ENCODE data around the gene ATXN1.

Gene ATXN1

DNA sequence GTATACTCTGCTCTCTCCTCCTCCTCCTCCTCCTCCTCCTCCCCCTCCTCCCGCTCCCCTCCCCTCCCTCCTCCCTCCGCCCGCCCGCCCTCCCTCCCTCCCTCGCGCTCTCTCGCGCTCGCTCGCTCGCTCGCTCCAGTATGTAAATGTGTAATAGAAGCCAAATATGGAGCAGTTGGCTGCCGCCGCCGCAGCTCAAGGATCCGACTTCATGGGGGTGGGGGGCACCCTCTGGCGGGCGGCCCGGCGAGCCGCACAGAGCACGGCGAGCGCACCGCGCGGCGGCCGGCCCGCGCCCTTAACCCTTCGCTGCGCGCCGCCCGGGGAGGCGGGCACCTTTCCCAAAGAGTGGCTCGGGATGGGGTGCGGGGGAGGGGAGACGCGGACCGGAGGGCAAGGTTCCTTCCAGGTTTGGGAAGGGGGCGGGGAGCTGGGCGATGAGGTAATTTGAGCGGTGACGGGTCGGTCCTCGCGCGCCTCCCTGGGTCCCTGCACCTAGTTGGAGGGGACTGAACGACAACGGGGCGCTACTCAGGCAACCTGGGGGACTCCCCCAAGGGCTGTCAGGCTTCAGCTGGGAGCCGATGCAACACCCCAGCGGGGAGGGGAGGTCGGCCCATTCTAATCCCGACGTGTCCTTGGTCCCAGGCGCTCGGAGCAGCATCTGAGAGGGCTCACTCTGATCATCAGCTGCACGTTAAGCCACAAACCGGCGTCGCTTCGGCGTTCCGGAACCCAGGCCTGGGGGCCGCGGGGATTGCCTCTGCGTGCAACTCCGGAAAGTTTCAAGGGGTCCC is 409 bp upstream of the ATXN1 start (continued):
- TF ChIP-seq, protein P1, sequence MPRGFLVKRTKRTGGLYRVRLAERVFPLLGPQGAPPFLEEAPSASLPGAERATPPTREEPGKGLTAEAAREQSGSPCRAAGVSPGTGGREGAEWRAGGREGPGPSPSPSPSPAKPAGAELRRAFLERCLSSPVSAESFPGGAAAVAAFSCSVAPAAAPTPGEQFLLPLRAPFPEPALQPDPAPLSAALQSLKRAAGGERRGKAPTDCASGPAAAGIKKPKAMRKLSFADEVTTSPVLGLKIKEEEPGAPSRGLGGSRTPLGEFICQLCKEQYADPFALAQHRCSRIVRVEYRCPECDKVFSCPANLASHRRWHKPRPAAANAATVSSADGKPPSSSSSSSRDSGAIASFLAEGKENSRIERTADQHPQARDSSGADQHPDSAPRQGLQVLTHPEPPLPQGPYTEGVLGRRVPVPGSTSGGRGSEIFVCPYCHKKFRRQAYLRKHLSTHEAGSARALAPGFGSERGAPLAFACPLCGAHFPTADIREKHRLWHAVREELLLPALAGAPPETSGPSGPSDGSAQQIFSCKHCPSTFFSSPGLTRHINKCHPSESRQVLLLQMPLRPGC (tag by site-specific recombination; IDR thresholded peaks at IDR 0.05) = peak; percentile 73; the same call in 1 of the 2 replicates
- no peak for TF ChIP-seq ZNF830 (tag by site-specific recombination; IDR thresholded peaks at IDR 0.05; ENCODE audit: low read depth)
- peak; percentile 55 for TF ChIP-seq SP7 (tag by site-specific recombination; IDR thresholded peaks at IDR 0.05)
- no peak for TF ChIP-seq ZNF571 (tag by site-specific recombination; IDR thresholded peaks at IDR 0.05)
- TF ChIP-seq SP3 (tag by site-specific recombination; IDR thresholded peaks at IDR 0.05) = peak; percentile 24; the same call in 1 of the 2 replicates
- TF ChIP-seq ZNF133 (tag by site-specific recombination; IDR thresholded peaks at IDR 0.05) = no peak
- TF ChIP-seq, protein P2, sequence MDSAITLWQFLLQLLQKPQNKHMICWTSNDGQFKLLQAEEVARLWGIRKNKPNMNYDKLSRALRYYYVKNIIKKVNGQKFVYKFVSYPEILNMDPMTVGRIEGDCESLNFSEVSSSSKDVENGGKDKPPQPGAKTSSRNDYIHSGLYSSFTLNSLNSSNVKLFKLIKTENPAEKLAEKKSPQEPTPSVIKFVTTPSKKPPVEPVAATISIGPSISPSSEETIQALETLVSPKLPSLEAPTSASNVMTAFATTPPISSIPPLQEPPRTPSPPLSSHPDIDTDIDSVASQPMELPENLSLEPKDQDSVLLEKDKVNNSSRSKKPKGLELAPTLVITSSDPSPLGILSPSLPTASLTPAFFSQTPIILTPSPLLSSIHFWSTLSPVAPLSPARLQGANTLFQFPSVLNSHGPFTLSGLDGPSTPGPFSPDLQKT (IDR thresholded peaks at IDR 0.05; ENCODE audit: borderline replicate concordance, low read depth, low read length) = no peak
- no peak for TF ChIP-seq ZNF174 (tag by site-specific recombination; IDR thresholded peaks at IDR 0.05)
- peak; percentile 90 for TF ChIP-seq KLF9 (tag by site-specific recombination; IDR thresholded peaks at IDR 0.05; ENCODE audit: low read depth)
- no peak for TF ChIP-seq ZNF302 (tag by site-specific recombination; IDR thresholded peaks at IDR 0.05; ENCODE audit: low read depth)
- TF ChIP-seq EGR2 (tag by site-specific recombination; IDR thresholded peaks at IDR 0.05; ENCODE audit: low read depth) = no peak
- TF ChIP-seq ZNF585B (tag by site-specific recombination; IDR thresholded peaks at IDR 0.05) = no peak
- TF ChIP-seq ZBTB21 (tag by site-specific recombination; IDR thresholded peaks at IDR 0.05) = 0 out of 2 replicates have a peak, but pooled peaks have one; percentile 37
- no peak for TF ChIP-seq ZNF366 (tag by site-specific recombination; conservative IDR thresholded peaks at IDR 0.05)
- TF ChIP-seq ZNF214 (tag by site-specific recombination; IDR thresholded peaks at IDR 0.05; ENCODE audit: borderline replicate concordance) = no peak
- TF ChIP-seq ZNF324 (tag by site-specific recombination; IDR thresholded peaks at IDR 0.05) = peak; percentile 49; the same call in 1 of the 2 replicates
- no peak for TF ChIP-seq MEIS1 (CRISPR knock-in tag; IDR thresholded peaks at IDR 0.05; ENCODE audit: borderline replicate concordance)
- TF ChIP-seq ZNF433 (tag by site-specific recombination; IDR thresholded peaks at IDR 0.05; ENCODE audit: low read depth) = no peak
- TF ChIP-seq ZNF777 (tag by site-specific recombination; IDR thresholded peaks at IDR 0.05; ENCODE audit: borderline replicate concordance) = peak; percentile 42; the same call in 1 of the 2 replicates
- TF ChIP-seq MZF1 (tag by site-specific recombination; IDR thresholded peaks at IDR 0.05; ENCODE audit: borderline replicate concordance) = no peak; the same call in none of the 2 replicates
- TF ChIP-seq ZNF548 (tag by site-specific recombination; IDR thresholded peaks at IDR 0.05) = no peak
- TF ChIP-seq, protein P3, sequence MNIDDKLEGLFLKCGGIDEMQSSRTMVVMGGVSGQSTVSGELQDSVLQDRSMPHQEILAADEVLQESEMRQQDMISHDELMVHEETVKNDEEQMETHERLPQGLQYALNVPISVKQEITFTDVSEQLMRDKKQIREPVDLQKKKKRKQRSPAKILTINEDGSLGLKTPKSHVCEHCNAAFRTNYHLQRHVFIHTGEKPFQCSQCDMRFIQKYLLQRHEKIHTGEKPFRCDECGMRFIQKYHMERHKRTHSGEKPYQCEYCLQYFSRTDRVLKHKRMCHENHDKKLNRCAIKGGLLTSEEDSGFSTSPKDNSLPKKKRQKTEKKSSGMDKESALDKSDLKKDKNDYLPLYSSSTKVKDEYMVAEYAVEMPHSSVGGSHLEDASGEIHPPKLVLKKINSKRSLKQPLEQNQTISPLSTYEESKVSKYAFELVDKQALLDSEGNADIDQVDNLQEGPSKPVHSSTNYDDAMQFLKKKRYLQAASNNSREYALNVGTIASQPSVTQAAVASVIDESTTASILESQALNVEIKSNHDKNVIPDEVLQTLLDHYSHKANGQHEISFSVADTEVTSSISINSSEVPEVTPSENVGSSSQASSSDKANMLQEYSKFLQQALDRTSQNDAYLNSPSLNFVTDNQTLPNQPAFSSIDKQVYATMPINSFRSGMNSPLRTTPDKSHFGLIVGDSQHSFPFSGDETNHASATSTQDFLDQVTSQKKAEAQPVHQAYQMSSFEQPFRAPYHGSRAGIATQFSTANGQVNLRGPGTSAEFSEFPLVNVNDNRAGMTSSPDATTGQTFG (tag by site-specific recombination; IDR thresholded peaks at IDR 0.05; ENCODE audit: borderline replicate concordance) = no peak
- TF ChIP-seq, protein P4, sequence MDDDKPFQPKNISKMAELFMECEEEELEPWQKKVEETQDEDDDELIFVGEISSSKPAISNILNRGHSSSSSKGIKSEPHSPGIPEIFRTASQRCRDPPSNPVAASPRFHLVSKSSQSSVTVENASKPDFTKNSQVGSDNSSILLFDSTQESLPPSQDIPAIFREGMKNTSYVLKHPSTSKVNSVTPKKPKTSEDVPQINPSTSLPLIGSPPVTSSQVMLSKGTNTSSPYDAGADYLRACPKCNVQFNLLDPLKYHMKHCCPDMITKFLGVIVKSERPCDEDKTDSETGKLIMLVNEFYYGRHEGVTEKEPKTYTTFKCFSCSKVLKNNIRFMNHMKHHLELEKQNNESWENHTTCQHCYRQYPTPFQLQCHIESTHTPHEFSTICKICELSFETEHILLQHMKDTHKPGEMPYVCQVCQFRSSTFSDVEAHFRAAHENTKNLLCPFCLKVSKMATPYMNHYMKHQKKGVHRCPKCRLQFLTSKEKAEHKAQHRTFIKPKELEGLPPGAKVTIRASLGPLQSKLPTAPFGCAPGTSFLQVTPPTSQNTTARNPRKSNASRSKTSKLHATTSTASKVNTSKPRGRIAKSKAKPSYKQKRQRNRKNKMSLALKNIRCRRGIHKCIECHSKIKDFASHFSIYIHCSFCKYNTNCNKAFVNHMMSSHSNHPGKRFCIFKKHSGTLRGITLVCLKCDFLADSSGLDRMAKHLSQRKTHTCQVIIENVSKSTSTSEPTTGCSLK (tag by site-specific recombination; IDR thresholded peaks at IDR 0.05) = no peak
- peak; percentile 84 for TF ChIP-seq ZIC2 (tag by site-specific recombination; IDR thresholded peaks at IDR 0.05)
- no peak for TF ChIP-seq ZNF747 (tag by site-specific recombination; IDR thresholded peaks at IDR 0.05)
- no peak for TF ChIP-seq ZBTB1 (tag by site-specific recombination; IDR thresholded peaks at IDR 0.05)
- TF ChIP-seq, protein P5, sequence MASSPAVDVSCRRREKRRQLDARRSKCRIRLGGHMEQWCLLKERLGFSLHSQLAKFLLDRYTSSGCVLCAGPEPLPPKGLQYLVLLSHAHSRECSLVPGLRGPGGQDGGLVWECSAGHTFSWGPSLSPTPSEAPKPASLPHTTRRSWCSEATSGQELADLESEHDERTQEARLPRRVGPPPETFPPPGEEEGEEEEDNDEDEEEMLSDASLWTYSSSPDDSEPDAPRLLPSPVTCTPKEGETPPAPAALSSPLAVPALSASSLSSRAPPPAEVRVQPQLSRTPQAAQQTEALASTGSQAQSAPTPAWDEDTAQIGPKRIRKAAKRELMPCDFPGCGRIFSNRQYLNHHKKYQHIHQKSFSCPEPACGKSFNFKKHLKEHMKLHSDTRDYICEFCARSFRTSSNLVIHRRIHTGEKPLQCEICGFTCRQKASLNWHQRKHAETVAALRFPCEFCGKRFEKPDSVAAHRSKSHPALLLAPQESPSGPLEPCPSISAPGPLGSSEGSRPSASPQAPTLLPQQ (tag by site-specific recombination; IDR thresholded peaks at IDR 0.05) = 0 out of 2 replicates have a peak, but pooled peaks have one; percentile 42
- no peak; the same call in 1 of the 2 replicates for TF ChIP-seq ZNF341 (tag by site-specific recombination; IDR thresholded peaks at IDR 0.05; ENCODE audit: low read depth)
- TF ChIP-seq, protein P6, sequence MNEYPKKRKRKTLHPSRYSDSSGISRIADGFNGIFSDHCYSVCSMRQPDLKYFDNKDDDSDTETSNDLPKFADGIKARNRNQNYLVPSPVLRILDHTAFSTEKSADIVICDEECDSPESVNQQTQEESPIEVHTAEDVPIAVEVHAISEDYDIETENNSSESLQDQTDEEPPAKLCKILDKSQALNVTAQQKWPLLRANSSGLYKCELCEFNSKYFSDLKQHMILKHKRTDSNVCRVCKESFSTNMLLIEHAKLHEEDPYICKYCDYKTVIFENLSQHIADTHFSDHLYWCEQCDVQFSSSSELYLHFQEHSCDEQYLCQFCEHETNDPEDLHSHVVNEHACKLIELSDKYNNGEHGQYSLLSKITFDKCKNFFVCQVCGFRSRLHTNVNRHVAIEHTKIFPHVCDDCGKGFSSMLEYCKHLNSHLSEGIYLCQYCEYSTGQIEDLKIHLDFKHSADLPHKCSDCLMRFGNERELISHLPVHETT (tag by site-specific recombination; IDR thresholded peaks at IDR 0.05) = 0 out of 2 replicates have a peak, but pooled peaks have one; percentile 44
